ENCODE data around the gene CR1L.
"Not testable (repeated sequence)": the region's sequence is repeated elsewhere in the genome, so short reads cannot be mapped to it uniquely, and the experiment has no call there.

CR1L gene

GRCh38 chr1:207646944-207647579 lies 2.1 kb downstream of the CR1L start:
- no peak for DNase-seq

GRCh38 chr1:207647671-207648333 lies 2.9 kb downstream of the CR1L start:
- no peak for DNase-seq

- DNase-seq: no peak
Observed at GRCh38 chr1:207648334-207649209, 3.6 kb downstream of the CR1L start.

GRCh38 chr1:207649210-207649753 lies 4.3 kb downstream of the CR1L start:
- DNase-seq: peak; percentile 51

- no peak for DNase-seq
Observed at GRCh38 chr1:207649865-207650580, 5.1 kb downstream of the CR1L start.

- no peak for DNase-seq
Observed at GRCh38 chr1:207651583-207651982, 6.7 kb downstream of the CR1L start.

- DNase-seq: no peak
Observed at GRCh38 chr1:207654320-207654719, 9.4 kb downstream of the CR1L start.

GRCh38 chr1:207658408-207658807 lies 13.5 kb downstream of the CR1L start:
- no peak for DNase-seq

GRCh38 chr1:207658904-207659485 lies 14.1 kb downstream of the CR1L start:
- DNase-seq: no peak

- DNase-seq: no peak
Observed at GRCh38 chr1:207659545-207660153, 14.7 kb downstream of the CR1L start.

GRCh38 chr1:207661420-207661819 lies 16.5 kb downstream of the CR1L start:
- not testable (repeated sequence) for DNase-seq

- no peak for DNase-seq
Observed at GRCh38 chr1:207666342-207666741, 21.4 kb downstream of the CR1L start.

GRCh38 chr1:207669528-207670009 lies 24.6 kb downstream of the CR1L start:
- peak; percentile 47 for DNase-seq

GRCh38 chr1:207670192-207670591 lies 25.3 kb downstream of the CR1L start:
- DNase-seq: no peak

- DNase-seq: no peak
Observed at GRCh38 chr1:207670997-207671396, 26.1 kb downstream of the CR1L start.

- peak; percentile 36 for DNase-seq
Observed at GRCh38 chr1:207672522-207673130, 27.7 kb downstream of the CR1L start.

- no peak for DNase-seq
Observed at GRCh38 chr1:207673399-207673798, 28.5 kb downstream of the CR1L start.

GRCh38 chr1:207676153-207676552 lies 31.2 kb downstream of the CR1L start:
- no peak for DNase-seq

GRCh38 chr1:207680590-207681388 lies 35.9 kb downstream of the CR1L start:
- DNase-seq: peak; percentile 13

- not testable (repeated sequence) for DNase-seq
Observed at GRCh38 chr1:207682872-207683434, 38.0 kb downstream of the CR1L start.
